Measurements from ENCODE around the gene BFSP1.
A peak's percentile ranks its signal among the peaks of the same experiment; 100 is the strongest.

BFSP1 gene

DNA sequence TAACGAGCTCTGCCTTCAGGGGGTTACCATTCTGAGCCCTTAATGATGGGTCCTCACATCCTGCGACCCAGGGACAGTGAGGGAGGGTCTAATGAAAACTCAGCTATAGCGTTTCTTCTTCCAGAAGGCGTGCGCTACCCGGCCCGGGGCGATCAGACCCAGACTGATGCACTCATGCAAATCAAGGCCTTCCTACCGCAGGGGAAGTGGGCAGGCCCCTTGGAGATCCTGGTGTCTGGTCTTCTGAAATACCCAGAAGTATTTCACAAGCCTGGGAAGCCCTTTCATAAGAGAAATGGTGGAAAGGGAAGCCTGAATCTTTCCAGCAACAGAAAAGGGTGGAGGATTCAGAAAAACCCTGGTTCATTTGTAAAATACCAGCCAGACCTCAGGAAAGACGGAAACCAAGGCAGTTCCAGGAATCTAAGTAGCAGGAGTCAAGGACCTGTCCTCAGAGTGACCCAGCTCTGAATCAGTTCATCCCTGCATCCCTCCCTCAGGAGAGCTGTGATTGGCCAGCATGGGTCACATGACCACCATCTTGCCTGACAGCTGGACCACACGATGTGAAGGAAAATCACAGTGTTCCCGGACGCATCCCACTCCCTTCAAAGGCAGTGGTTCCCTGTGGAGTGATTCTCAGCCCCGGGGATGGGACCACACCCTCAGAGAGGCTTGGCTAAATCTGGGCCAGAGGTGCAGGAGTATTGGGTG lies 12.7 kb downstream of the BFSP1 start:
- no peak for DNase-seq

- no peak for DNase-seq
Measured at GRCh38 chr20:17515053-17515452, 16.1 kb downstream of the BFSP1 start.

DNA sequence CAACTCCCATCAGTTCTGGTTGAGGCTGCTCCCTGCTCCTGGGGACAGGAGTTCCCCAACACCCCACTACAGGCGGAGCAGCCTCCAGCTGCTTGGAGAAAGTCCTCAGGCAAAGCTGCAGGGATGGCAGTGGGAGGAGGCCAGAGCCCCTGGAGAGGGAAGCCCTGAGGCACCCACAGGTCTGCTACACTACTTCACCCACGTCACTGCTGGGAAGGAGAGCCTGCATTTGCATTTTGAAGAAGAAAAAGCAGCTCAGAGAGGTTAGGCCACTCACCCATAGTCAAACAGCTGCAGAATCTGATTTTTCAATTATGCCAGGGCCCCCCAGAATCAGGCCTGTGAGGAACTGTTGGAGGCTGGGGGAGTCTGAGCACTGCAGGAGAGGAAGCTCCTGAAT lies 17.2 kb downstream of the BFSP1 start:
- no peak for DNase-seq

DNA sequence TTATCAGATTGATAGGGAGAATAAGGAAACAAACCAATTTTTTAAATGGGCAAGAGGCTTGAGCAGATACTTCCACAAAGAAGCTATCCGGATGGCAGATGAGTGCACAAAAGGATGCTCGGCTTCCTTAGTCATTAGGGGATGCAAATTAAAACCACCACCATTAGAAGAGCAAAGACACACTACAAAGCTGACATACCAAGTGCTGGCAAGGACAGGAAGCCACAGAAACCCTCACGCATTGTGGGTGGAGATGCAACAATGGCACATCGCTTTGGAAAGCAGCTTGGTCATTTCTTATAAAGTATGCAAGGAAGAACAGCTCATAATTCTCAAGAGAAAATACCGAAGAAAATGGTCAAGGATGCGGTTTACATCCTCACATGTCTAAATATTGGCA lies 19.8 kb downstream of the BFSP1 start:
- no peak for DNase-seq

- no peak for DNase-seq
Measured at GRCh38 chr20:17510548-17510947, 20.6 kb downstream of the BFSP1 start.

- no peak for DNase-seq
Measured at GRCh38 chr20:17508756-17509155, 22.4 kb downstream of the BFSP1 start.

GRCh38 chr20:17507531-17507930 lies 23.6 kb downstream of the BFSP1 start:
- no peak for DNase-seq

GRCh38 chr20:17507032-17507431 lies 24.1 kb downstream of the BFSP1 start:
- DNase-seq, result no peak

DNA sequence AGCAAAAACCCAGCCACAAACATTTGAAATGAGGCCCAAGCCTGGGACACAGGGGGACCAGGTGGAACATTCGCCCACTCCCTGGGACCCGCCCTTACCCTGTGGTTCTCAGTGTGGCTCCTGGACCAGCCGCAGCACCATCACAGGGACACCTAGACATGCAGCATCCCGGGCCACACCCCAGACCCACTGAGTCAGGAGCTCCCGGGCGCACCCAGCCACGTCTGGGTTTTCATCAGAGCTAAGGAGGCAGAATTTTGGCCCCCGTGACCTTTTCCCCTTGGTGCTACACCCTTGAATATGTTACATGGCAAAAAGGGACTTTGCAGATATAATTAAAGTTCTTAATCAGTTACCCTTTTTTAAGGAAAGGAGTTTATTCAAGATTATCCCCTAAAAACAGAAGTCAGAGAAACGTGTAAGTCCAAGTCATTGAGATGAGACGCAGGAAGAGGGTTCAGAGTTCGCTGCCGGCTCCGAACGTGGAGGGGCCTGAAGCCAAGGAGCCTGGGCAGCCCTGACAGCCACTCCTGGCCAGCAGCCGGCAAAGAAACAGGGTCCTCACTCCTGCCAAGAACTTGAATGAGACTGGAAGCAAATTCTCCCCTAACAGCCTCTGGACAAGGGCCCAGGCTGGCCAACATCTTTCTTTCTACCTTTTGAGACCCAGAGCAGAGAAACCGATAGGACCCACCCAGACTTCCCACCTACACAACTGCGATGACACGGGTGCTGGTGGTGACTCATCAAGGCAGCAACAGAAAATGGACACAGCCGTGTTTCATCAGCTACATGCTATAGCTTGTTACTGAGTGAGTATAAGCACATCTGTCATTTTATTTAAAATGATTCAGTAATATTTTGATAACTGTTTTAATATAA lies 25.3 kb downstream of the BFSP1 start:
- DNase-seq, result no peak

DNA sequence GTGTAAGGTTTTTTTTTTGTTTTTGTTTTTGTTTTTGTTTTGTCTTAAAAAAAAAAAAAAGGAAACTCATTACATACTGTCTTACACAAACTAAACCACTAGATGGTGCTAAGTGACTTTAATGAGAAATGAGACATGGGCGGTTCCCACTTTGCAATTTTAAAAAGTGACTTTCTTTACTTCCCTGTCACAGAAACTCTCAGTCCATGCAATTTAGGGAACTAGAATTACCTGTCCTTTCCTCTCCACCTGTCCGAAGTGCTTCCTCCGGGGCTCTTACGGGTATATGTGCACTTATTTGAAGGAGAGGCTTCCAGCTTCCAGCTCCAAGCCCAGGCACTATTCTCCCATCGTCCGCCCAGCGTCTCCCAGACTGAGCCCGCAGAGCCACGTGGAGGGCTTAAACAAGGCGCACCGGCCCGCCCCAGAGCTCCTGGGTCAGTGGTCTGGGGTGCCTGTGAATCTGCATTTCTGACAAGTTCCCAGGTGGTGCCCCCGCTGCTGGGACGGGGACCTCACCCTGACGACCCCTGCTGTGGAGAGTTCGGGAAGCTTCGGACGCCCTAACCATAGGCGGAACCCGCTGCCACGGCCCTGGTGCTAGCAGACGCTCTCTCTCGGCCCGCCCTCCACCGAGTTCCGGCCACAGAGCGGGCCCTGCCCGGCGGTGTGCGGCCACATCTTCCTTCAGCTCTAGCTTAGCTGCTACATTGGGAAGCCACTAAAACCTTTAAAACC lies 26.1 kb downstream of the BFSP1 start:
- peak; percentile 6 for DNase-seq

DNA sequence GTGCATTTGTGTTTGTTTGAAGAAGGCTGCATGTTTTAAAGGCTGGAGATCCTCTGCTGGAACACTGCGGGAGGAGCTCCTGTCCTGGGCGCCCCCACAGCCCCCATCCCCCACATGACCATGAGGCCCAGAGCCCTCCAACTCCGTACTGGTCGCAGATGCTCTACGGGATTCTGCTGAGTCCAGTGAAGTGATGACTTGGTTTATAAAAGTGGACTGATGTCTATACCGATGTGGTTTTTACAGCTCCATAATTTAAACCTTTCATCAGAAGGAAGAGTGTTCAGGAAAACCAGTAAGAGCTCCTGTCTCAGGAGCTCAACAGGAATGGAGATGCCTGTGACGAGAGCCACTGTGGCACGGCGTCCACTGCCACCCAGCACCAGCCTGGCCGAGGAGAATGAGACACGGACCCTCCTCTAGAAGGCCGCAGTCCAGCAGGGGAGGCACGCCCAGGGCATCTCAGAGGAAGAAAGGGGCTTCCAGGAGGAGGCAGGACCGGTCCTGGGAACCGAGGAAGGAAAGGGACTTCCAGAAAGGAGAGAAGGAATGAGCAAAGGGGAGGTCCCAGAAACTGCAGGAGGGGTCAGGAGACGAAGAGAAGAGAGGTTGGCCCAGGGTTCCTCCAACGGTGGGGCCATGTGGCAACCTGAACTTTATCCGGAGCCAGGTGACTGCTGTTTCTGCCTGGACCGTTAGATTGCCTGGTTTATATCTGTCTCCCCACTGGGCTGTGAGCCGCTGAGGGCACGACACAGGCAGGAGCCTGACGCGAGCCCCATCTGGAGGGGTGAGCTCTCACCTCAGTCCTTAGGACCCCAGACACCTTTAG lies 26.9 kb downstream of the BFSP1 start:
- DNase-seq, result no peak

- no peak for DNase-seq
Measured at GRCh38 chr20:17503301-17504065, 27.7 kb downstream of the BFSP1 start.

GRCh38 chr20:17502105-17502504 lies 29.1 kb downstream of the BFSP1 start:
- no peak for DNase-seq

DNA sequence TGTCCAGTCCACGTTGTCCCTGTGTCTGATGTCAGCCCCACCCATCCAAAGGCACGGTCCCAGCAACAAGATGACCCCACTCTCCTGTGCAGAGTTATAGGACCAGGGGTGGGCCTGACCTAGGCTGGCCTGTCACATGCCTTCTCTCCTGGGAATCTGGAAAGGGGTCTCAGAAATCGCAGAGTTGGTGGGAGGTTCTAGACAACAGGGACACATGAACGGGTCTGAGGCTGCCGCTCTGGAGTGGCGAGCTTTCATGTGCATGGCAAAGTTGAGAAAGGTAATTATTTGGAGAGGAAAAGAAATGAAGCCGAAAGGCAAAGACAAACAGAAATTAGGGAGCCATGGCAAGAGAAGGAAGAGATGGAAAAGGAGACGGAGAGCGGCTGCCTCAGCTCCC lies 29.5 kb downstream of the BFSP1 start:
- no peak for DNase-seq

GRCh38 chr20:17500826-17501225 lies 30.4 kb downstream of the BFSP1 start:
- DNase-seq, result no peak

DNA sequence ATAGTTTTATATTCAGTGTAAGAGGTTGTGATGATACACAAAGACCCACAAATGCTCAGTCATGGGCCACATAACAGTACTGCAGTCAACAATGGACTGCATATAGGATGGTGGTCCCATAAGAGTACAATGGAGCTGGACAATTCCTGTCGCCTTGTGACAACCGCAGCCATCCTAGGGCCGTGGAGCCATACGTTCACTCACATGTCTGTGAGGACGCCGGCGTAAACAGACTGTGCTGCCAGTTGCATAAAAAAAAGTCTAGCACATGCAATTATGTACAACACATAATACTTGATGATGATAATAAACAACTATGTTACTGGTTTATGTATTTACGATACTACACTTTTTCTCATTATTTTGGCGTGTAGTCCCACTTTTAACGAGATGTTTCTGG lies 30.9 kb downstream of the BFSP1 start:
- no peak for DNase-seq

DNA sequence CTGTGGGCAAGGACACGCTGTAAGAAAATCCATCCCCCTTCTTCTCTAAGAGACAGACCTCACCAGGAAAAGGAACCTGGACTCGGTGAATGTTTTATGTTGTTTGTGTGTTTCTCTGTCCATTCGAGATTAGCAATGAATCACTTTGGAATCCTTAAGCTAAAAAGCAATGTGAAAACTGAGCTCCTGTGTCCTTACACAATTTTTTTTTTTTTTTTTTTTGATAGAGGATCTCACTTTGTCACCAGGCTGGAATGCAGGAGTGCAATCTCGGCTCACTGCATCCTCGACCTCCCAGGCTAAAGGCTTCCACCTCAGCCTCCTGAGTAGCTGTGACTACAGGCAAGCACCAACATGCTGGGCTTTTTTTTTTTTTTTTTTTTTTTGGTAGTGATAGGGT lies 32.1 kb downstream of the BFSP1 start:
- DNase-seq, result no peak

GRCh38 chr20:17498641-17499040 lies 32.5 kb downstream of the BFSP1 start:
- no peak for DNase-seq

GRCh38 chr20:17497821-17498580 lies 33.2 kb downstream of the BFSP1 start:
- DNase-seq, result no peak

DNA sequence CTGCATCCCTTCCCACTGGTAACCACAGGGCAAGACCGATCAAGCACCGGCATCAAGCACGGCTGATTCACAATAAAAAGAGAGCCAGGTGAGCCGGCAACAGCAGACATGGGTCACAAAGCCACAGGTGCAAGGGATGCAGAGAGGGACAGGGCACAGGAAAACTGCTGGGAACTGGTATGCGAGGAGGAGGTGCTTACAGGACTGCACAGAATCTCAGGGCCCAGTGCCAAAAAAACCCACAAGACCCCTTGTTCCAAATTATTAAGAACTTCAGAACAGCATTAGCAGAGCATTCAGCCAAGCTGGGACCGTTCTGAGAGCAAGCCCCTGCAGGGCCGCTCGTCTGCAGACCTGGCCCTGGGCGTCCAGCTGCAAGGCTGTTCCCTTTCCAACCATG lies 35.4 kb downstream of the BFSP1 start:
- DNase-seq, result no peak

DNA sequence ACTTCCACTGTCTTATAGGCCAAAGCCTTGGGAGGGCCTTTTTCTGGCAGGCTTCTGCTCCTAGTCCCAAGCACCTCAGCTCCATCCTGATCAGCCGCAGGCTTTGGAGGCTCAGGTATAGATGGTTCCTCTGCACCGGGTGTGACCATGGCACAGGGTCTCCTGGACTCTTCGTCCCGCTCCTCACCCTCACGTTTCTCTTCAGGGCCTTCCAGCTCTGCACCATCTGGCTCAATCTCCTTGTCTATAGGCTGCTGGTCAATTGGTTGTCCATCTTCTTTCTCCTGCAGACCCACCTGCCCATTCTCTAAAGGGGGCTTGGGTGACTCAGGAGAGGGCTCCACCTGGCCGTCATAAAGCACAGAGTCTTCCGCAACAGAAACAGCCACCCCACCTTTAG lies 37.0 kb downstream of the BFSP1 start:
- DNase-seq, result no peak
